GM10266 (cell line): Measurements from ENCODE around the gene PAIP1.
"Not testable (repeated sequence)": the region's sequence is repeated elsewhere in the genome, so short reads cannot be mapped to it uniquely, and the experiment has no call there.

ENCODE experiments used
- DNase-seq: peaks from one replicate; pipeline ENCODE4 v3.0.0; 2012; ENCODE audit errors: extremely low spot score
- CTCF ChIP-seq: IDR thresholded peaks from 2 replicates; pipeline ENCODE4 v1.5.1; 2012; ENCODE audit warnings: mild to moderate bottlenecking, low read depth; ENCODE audit not compliant: control insufficient read depth, insufficient read depth; ENCODE audit errors: missing control alignments

Gene PAIP1

GRCh38 chr5:43514816-43515677, 41.8 kb downstream of the PAIP1 start, which contains the start of gene C5orf34:
Gene C5orf34 (minus strand): TSS chr5:43515148. CDS start chr5:43509339, 5,809 bp downstream.
- DNase-seq: peak; percentile 98
- no peak for TF ChIP-seq CTCF

GRCh38 chr5:43514471-43514815, 42.4 kb downstream of the PAIP1 start:
- TF ChIP-seq CTCF: no peak
- no peak for DNase-seq

GRCh38 chr5:43514025-43514424, 42.9 kb downstream of the PAIP1 start:
- DNase-seq: no peak
- TF ChIP-seq CTCF: no peak

DNA sequence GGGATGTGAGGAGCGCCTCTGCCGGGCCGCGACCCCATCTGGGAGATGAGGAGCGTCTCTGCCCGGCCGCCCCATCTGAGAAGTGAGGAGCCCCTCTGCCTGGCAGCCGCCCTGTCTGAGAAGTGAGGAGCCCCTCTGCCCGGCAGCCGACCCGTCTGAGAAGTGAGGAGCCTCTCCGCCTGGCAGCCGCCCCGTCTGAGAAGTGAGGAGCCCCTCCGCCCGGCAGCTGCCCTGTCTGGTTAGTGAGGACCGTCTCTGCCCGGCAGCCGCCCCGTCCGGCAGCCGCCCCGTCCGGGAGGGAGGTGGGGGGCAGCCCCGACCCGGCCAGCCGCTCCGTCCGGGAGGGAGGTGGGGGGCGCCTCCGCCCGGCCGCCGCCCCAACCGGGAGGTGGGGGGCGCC, 45.8 kb downstream of the PAIP1 start:
- DNase-seq: not testable (repeated sequence)

GRCh38 chr5:43498581-43498980, 58.3 kb downstream of the PAIP1 start:
- DNase-seq: no peak
- no peak for TF ChIP-seq CTCF

DNA sequence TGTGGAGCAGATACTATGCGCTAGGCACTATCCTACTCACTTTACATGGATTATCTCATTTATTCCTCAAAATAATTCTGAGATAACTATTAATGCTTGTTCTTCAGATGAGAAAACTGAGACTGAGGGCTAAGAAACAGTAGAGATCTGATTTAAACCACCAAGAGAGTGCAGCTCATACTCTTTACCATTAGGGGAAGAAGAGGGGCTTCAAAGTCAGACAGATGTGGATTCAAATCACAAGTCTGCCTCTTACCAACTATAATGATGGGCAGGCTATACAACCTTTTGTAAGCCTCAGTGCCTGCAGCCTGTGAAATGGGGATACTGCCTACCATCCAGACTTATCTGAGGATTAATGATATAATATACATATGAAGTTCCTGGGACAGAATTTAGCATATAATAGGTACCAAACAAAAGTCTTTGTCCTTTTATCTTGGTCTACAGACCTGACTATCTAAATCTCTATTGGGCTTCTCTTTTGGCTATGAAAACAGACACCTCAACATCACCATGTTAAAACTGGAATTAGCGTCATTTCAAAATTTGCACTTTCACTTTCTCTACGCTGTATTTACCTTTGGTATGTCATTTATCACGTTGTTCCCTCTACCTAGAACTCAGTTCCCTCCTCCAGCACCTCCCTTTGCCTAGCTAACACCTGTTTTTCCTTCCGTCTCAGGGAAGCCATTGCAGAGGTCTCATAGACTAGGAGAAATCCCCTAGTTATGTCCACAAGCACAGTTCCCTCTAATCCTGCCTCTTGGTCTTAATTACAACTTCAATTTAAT, 59.4 kb downstream of the PAIP1 start:
- no peak for DNase-seq
- TF ChIP-seq CTCF: no peak

- no peak for TF ChIP-seq CTCF
These were observed 65.6 kb downstream of the PAIP1 start for GRCh38 chr5:43491326-43491725.

More at GRCh38 chr5:43491326-43491725, 65.6 kb downstream of the PAIP1 start:
- DNase-seq: no peak
